ENCODE results near the gene NUP155.
"Not testable (repeated sequence)": the region's sequence is repeated elsewhere in the genome, so short reads cannot be mapped to it uniquely, and the experiment has no call there.

Gene NUP155

DNA sequence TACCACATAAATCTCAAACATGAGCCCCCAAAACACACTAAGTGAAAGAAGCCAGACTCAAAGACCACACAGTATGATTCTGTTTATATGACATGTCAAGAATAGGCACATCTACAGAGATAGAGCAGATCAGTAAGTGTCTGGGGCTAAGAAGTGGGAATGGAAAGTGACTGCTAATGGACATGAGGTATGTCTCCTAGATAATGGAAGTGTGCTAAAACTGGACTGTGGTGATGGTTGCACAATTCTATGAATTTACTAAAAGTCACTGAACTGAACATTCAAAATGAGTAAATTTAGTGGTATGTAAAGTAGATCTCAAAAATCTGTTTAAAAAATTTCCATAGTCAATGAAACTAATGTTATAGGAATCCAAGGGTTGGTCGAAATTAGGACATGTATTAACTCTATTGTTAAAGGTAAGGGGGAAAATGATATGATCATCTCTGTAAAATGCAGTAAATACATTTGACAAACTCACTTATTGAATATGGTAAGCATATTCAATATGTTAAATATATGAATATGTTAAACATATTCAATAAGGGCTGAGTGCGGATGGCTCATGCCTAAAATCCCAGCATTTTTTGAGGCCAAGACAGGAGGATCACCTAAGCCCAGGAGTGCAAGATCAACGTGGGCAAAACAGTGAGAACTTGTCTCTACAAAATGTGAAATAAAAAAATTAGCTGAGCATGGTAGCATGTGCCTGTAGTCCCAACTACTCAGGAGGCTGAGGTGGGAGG lies 51.7 kb downstream of the NUP155 start:
- DNase-seq: no peak
- TF ChIP-seq GATA1 (IDR thresholded peaks at IDR 0.05; ENCODE audit: low read depth, low read length): no peak
- no peak for TF ChIP-seq POLR2A (IDR thresholded peaks at IDR 0.05; ENCODE audit: low read length)

DNA sequence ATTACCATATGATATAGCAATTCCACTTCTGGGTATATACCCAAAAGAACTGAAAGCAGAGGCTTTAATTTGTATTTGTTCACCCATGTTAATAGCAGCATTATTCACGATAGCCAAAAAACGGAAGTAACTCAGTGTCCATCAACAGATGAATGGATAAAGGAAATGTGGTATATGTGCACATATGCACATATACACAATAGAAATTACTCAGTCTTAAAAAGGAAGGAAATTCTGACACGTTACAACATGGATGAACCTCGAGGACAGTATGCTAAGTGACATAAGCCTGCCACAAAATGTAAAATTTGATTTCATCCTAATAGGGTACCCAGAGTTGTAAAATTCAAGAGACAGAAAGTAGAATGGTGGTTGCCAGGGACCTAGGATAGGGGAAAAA lies 54.9 kb downstream of the NUP155 start:
- no peak for TF ChIP-seq POLR2A (IDR thresholded peaks at IDR 0.05; ENCODE audit: low read length)
- TF ChIP-seq GATA1 (IDR thresholded peaks at IDR 0.05; ENCODE audit: low read depth, low read length): no peak

DNA sequence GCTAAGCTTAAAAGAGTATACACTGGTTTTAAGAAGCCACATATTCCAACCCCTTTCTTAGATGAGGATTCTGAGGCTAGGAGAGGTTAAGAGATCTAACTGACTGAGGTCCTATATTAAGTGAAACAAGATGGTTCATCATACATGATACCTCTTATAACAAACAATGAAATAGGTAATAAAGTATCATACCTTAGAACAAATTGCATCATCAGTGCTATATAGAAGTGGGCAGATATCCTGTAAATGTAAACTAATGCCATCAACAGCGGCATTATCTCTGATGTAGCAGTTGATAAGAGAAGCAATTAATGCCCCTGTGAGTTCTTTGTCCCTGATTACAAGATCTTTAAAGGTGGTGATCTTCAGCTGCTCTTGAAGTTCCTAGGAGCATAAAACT lies 60.5 kb downstream of the NUP155 start:
- no peak for DNase-seq
- TF ChIP-seq POLR2A (IDR thresholded peaks at IDR 0.05; ENCODE audit: low read length) (no peak), GATA1 (IDR thresholded peaks at IDR 0.05; ENCODE audit: low read depth, low read length) (no peak)

More for the DNA sequence above, 54.9 kb downstream of the NUP155 start:
- no peak for DNase-seq

DNA sequence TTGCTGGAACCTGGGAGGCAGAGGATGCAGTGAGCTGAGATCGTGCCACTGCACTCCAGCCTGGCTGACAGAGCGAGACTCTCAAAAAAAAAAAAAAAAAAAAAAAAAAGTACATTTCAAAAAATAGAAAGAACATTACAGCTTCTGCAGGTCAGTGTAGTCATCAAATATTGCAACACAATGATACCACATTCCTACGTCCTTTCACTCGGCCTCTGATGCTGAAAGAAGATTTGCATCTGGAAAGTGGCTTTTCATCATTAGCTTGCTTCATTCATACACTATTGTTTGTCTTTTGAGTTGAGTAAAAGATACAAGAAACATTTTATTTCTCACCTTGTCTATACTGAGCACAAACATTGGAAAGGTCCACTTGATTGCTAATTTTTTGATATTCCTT lies 62.1 kb downstream of the NUP155 start:
- TF ChIP-seq POLR2A (IDR thresholded peaks at IDR 0.05; ENCODE audit: low read length) (no peak), GATA1 (IDR thresholded peaks at IDR 0.05; ENCODE audit: low read depth, low read length) (no peak)
- DNase-seq: no peak

DNA sequence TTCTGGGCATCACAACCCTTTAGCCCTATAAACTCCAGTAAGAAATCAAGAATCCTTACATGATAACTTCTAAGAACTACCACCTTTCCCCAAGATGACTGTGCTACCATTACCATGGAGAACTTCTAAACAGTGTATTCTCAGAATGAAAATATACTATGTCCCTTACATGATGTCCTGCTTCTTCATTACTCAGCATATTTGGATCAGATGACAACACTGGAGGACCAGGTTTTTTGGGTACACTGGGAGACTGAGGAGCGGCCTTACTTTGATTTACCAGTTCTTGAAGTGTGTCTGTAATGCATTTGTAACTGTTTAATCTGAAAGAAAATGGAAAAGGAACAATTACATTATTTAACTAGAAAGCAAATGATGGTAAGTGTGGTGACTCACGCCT lies 66.0 kb downstream of the NUP155 start:
- no peak for DNase-seq
- TF ChIP-seq POLR2A (IDR thresholded peaks at IDR 0.05; ENCODE audit: low read length): no peak
- no peak for TF ChIP-seq GATA1 (IDR thresholded peaks at IDR 0.05; ENCODE audit: low read depth, low read length)

DNA sequence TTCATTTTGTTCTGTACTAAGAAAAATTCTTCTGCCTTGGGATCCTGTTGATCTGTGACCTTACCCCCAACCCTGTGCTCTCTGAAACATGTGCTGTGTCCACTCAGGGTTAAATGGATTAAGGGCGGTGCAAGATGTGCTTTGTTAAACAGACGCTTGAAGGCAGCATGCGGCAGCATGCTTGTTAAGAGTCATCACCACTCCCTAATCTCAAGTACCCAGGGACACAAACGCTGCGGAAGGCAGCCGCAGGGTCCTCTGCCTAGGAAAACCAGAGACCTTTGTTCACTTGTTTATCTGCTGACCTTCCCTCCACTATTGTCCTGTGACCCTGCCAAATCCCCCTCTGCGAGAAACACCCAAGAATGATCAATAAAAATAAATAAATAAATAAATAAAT lies 74.6 kb downstream of the NUP155 start:
- not testable (repeated sequence) for DNase-seq

DNA sequence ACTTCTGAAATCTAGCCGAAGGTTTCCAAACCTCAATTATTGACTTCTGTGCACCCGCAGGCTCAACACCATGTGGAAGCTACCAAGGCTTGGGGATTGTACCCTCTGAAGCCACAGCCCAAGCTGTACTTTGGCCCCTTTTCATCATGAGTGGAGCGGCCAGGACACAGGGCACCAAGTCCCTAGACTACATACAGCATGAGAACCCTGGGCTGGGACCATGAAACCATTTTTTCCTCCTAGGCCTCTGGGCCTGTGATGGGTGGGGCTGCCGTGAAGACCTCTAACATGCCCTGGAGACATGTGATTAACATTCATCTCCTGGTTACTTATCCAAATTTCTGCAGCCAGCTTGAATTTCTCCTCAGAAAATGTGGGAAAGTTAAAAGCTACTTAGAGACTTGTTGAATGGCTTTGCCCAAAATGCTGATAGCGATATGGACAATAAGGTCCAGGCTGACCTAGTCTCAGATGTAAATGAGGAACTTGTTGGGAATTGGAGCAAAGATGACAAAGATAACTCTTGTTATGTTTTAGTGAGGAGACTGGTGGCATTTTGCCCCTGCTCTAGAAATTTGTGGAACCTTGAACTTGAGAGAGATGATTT lies 87.6 kb downstream of the NUP155 start:
- no peak for TF ChIP-seq POLR2A (IDR thresholded peaks at IDR 0.05; ENCODE audit: low read length)

DNA sequence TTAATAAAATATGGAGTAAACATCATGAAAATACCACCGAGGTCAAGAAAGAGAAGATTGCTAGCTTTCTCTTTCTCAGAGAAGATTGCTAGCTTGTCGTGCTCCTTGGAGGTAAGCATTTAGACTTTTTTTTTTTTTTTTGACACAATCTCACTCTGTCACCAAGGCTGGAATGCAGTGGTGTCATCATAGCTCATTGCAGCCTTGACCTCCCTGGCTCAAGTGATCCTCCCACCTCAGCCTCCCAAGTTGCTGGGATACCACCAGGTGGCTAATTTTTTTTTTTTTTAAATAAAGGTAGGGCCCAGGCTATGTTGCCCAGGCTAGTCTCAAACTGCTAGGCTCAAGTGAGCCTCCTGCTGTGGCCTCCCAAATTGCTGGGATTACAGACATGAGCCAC lies 95.4 kb downstream of the NUP155 start:
- DNase-seq: no peak

More for the DNA sequence above, 87.6 kb downstream of the NUP155 start:
- DNase-seq: peak in 1 of 2 experiments; percentile 2

DNA sequence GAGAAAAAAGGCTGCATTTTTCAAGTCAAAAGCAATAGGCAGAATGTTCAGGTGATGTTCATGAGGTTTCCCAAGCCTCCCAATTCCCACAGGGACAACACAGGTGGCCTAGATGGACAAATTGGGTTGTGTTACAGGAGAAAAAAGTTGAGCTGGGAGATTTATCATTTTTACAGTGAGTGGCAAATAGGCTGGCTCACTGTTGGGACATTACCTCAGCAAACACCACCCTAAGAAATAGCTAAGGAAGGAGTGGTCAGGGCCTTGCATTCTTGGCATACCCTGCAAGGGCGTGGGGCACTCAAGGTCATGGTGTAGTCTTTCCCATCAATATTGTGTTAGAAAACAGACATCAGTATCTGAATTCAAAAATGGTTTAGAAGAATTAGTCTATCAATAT lies 98.4 kb downstream of the NUP155 start:
- no peak for TF ChIP-seq POLR2A (IDR thresholded peaks at IDR 0.05; ENCODE audit: low read length)
- TF ChIP-seq GATA1 (IDR thresholded peaks at IDR 0.05; ENCODE audit: low read depth, low read length): no peak
- DNase-seq: no peak

More for the DNA sequence above, 95.4 kb downstream of the NUP155 start:
- TF ChIP-seq GATA1 (IDR thresholded peaks at IDR 0.05; ENCODE audit: low read depth, low read length) (no peak), POLR2A (IDR thresholded peaks at IDR 0.05; ENCODE audit: low read length) (no peak)

DNA sequence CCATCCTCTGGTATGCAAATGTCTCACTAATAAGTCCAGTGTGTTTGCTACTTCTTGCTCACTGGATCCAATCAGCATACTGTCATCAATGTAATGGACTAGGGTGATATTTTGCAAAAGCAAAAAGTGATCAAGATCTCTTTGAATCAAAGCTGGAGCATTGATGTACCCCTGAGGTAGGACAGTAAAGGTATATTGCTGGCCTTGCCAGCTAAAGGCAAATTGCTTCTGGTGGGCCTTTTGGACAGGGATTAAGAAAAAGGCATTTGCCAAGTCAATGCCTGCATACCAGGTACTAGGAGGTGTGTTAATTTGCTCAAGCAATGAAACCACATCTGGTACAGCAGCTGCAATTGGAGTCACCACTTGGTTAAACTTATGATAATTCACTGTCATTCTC lies 102.8 kb downstream of the NUP155 start:
- not testable (repeated sequence) for DNase-seq

DNA sequence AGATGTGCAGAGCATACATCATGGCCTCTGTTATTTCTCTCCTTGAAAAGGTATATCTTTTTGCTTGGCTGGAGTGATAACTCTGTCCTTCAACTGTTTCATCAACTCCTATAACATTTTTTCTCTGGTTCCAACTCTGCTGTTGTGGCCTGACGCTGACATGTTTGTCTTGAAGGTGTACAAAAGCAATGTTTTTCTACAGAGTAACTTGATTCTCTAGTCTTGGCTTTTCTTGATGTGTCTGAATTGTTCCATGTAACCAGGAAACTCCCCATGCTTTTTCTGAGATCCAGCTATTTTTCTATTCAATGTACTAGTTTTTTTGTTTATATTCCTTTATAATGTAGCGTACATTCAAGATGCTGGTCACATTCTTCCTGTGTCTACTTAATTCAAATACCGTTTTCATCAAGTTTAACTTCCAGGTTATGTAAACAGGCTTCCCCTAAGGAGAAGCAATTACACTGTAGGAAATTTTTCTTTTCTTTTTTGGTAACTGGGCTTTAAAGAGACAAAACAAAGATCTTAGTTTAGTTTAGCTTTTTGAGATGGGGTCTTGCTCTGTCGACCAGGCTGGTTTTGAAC lies 115.0 kb downstream of the NUP155 start:
- TF ChIP-seq POLR2A (IDR thresholded peaks at IDR 0.05; ENCODE audit: low read length) (no peak), GATA1 (IDR thresholded peaks at IDR 0.05; ENCODE audit: low read depth, low read length) (no peak)
- DNase-seq: no peak

DNA sequence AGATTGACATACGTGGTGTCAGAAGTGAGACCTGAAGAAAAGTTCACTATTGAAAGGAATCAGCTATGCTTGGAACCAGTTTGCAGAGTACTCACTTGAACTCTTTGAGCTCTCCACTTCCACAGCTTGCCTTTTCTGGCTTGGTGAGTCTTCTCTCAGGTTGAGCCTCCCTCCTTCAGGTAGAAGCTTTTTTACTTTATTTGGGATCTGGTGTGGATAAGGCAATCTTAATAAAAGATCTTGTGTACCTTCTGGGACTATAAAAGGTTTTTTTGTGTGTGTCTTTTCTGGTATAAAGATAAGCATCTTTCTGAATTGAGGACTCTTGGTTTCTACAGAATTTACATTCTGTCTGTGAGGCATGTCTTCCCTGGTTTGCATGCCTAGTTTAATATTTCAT lies 116.3 kb downstream of the NUP155 start:
- TF ChIP-seq GATA1 (IDR thresholded peaks at IDR 0.05; ENCODE audit: low read depth, low read length): no peak
- DNase-seq: peak in 1 of 2 experiments; percentile 5

DNA sequence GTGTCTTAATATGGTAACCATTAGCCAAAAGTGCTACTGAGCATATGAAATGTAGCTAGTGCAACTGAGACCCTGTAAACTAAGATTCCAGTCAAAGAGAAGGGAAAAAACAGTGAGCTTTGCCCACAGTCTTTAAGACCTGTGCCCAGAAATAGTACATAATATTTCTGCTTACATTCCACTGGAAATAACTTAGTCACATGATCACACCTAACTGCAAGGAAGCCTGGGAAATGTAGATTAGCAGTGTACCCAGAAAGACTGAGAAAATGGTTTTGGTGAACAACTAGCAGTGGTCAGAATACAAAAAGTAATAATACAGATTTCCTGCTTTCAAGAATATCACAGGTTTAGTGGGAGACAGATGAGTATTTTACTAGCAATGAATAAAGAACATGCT lies 119.2 kb downstream of the NUP155 start:
- no peak for TF ChIP-seq GATA1 (IDR thresholded peaks at IDR 0.05; ENCODE audit: low read depth, low read length)
- no peak for DNase-seq

DNA sequence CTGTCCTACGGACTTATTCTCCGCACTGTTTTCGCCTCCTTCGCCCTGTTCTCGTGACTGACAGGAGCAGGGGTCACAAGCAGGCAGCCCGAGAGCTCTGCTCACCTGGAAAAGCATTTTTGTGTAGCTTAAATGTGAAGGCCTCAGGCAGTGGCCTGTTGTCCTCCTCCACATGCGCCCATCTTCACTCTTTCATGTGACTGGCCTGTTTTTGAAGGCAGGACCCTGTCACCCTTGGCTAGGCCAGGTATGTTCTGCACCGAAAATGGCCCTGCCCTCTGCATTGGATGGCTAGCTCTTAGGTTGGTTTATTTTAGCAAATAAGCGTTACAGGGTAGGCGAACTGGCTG lies 121.1 kb downstream of the NUP155 start:
- no peak for TF ChIP-seq GATA1 (IDR thresholded peaks at IDR 0.05; ENCODE audit: low read depth, low read length)
- no peak for TF ChIP-seq POLR2A (IDR thresholded peaks at IDR 0.05; ENCODE audit: low read length)
- DNase-seq: no peak
